GM12864 (cell line): ENCODE measurements around the gene BACE1.

Experiments
- DNase-seq: peaks from one replicate; pipeline ENCODE4 v3.0.0-alpha.2; 2011; ENCODE audit warnings: low read depth
- H3K4me3 ChIP-seq: 2 replicates; pipeline ENCODE4 v1.5.1; 2011; ENCODE audit warnings: mild to moderate bottlenecking, low read depth, low read length, control low read depth
- TF ChIP-seq, protein P1 (sequence below): IDR thresholded peaks from 2 replicates; pipeline ENCODE4 v1.5.1; 2011; ENCODE audit warnings: low read depth, mild to moderate bottlenecking, moderate library complexity, low read length, control low read depth, inconsistent platforms; ENCODE audit errors: missing control alignments

The BACE1 gene

DNA sequence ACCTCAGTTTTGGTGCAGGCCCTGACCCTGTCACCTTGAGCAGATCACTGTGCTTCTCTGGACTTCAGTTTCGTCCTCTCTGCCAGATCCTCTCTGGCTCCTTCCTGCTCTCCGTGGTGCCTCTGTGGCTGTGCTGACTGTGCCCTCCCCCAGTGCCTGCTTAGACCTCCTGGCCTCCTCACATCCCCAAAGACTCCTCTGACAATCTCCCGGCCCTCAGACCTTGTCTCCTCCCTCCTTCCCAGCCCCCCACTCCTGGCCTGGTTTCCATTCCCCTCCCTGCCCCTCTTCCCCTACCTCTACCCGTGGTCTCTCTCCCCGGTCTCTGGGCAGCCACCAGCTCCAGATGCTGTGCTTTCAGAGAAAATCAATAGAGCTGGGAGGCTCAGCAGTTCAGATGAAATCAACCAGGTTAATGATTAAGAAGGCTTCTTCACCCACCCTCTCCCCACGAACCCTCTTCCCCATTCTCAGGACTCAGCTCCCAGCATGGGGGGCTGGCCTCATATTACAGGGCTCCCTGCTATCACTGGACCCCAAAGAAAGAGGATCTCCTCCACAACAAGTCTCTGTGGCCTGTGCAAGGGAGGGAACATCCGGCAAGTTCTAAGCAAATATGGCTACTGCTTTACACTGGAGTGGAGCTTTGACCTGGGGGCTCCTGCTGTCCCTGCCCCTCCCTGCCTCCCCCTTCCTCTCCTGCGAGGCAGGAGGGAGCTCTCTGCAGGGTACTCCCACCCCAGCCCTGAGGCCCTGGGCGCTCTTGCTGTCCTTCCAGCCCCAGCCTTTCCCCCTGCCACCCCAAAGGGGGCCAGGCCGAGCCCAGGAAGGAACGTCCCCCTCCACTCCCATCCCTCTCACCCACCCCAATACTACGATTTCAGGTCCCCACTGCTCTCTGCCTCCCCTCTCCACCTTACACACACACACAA, 16.4 kb downstream of the BACE1 start:
- no peak for DNase-seq
- H3K4me3 ChIP-seq = no peak overlapping the region
- TF ChIP-seq, protein P1, sequence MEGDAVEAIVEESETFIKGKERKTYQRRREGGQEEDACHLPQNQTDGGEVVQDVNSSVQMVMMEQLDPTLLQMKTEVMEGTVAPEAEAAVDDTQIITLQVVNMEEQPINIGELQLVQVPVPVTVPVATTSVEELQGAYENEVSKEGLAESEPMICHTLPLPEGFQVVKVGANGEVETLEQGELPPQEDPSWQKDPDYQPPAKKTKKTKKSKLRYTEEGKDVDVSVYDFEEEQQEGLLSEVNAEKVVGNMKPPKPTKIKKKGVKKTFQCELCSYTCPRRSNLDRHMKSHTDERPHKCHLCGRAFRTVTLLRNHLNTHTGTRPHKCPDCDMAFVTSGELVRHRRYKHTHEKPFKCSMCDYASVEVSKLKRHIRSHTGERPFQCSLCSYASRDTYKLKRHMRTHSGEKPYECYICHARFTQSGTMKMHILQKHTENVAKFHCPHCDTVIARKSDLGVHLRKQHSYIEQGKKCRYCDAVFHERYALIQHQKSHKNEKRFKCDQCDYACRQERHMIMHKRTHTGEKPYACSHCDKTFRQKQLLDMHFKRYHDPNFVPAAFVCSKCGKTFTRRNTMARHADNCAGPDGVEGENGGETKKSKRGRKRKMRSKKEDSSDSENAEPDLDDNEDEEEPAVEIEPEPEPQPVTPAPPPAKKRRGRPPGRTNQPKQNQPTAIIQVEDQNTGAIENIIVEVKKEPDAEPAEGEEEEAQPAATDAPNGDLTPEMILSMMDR = no peak

DNA sequence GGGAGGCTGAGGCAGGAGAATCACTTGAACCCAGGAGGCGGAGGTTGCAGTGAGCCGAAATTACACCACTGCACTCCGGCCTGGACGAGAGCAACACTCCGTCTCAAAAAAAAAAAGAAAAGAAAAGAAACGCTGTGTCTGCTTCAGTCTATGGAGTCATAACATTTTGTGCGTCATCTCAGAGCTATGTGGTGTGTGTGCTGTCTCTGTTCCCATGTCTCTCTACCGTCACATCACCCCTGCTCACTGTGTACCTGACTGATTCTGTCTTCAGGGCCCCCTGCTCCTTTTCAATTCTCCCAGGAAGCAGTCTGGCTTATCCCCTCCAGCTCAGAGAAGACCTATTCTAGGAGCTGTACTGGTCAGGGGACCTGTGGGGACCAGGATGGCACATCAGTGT, 17.9 kb downstream of the BACE1 start:
- H3K4me3 ChIP-seq = no peak overlapping the region
- DNase-seq = no peak

GRCh38 chr11:117296881-117297280, 19.2 kb downstream of the BACE1 start:
- no peak for DNase-seq
- no peak overlapping the region for H3K4me3 ChIP-seq
- TF ChIP-seq, protein P1 = no peak

More for the DNA sequence above, 17.9 kb downstream of the BACE1 start:
- TF ChIP-seq, protein P1 = no peak

DNA sequence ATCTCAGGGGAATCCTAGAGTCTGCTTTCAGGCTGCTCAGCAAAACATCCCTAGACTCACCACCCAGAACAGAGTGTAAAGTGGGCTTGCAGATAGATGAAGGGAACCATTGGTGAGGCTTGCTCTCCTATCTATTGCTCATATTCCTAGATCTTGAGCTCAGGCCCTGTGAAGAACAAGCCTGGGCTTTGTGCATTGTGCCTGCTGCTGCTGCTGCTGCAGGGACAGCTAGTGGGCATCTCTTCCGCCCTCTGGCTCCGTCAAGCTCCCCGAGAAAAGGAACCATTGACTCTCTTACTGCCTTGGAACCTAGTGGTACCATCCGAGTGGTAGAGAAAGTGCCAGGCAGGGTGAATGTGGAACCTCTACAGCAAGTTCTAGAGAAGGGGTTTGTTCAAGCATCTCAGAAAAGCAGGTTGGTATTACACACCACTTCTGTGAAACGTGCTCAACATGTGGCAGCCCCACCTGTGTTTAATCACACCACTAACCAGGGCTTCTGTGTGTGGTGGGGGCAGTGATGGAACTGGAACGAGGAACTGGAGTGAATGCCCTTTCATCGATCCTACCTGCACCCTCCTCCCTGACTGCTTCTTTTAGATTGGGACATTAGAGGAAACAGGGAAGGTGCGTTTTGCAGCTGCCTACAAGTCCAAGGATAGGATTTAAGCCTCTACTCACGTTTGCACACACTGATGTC, 20.5 kb downstream of the BACE1 start:
- no peak overlapping the region for H3K4me3 ChIP-seq
- DNase-seq = no peak
- TF ChIP-seq, protein P1 = no peak

DNA sequence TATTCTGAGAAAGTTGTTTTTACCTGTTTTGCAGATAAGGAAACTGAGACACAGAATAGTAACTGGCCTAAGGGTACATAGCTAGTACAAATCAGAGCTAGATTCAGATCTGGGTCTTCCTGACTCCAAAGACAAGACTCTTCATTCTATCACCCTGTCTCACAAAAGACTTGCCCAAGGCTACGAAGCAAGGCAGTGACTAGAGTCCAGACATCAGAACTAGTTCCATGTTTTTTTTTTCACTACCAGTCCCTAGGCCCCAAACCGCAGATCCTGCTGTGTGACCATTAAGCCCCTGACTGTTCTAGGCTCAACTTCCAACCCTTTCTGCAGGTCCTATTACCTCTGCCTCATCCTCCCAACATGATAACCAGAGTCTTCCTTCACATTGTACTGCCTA, 23.4 kb downstream of the BACE1 start:
- TF ChIP-seq, protein P1 = no peak
- H3K4me3 ChIP-seq = no peak overlapping the region
- no peak for DNase-seq

DNA sequence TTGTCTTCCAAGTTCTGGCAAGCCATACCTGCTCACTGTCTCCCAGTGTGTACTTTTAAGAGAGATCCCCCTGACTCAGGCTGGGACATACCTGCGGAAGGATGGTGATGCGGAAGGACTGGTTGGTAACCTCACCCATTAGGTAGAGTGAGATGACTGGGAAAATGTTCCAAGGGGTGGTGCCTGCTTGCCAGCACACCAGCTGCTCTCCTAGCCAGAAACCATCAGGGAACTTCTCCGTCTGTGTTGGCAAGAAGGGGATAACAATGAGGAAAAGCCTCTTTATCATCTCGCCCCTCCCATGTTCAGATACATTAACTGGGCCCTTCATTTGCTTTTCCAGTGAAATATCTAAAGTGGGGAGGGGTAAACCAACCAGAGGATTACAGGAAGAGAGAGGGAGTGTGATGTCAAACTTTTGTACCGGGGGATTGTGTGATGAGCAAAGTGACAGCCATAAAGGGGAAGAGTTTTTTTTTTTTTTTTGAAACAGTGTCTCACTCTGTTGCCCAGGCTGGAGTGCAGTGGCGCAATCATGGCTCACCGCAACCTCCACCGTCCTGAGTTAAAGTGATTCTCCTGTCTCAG, 25.2 kb downstream of the BACE1 start, which contains the start of gene BACE1-AS:
BACE1-AS (plus strand) TSS at position 538 of the 588 bp plus-strand sequence.
- no peak for DNase-seq
- TF ChIP-seq, protein P1 = no peak
- no peak within 1 kb of the TSS for H3K4me3 ChIP-seq
